HepG2 (cell line): ENCODE results near the gene SEM1. TPM values are rescaled to one million over a fixed set of nuclear protein-coding genes. Genes with fewer than 3 reads are reported as not detected.
A peak's percentile ranks its signal among the peaks of the same experiment; 100 is the strongest.

Experiments used
- ARID5B ChIP-seq: IDR thresholded peaks from 2 replicates; pipeline ENCODE4 v1.4.0; 2020; ENCODE audit warnings: mild to moderate bottlenecking, missing genetic modification reagents
- HINFP ChIP-seq: sonication (generic); formaldehyde crosslinking; IDR thresholded peaks from 2 replicates; pipeline ENCODE4 v1.4.0; 2020; ENCODE audit warnings: low read depth, mild to moderate bottlenecking, missing genetic modification reagents
- TFAP4 ChIP-seq: sonication (generic); IDR thresholded peaks from 2 replicates; pipeline ENCODE4 v1.6.1; 2016; ENCODE audit warnings: low read depth, borderline replicate concordance
- THYN1 ChIP-seq: sonication (generic); formaldehyde crosslinking; IDR thresholded peaks from 2 replicates; pipeline ENCODE4 v1.8.1; 2023; ENCODE audit warnings: low read depth, mild to moderate bottlenecking, moderate library complexity, missing genetic modification reagents, borderline replicate concordance
- ZBTB8A ChIP-seq: sonication (generic); formaldehyde crosslinking; IDR thresholded peaks from 2 replicates; pipeline ENCODE4 v1.4.0; 2020; ENCODE audit warnings: mild to moderate bottlenecking, low read depth, missing genetic modification reagents, borderline replicate concordance
- ZFP36L2 ChIP-seq: sonication (generic); formaldehyde crosslinking; IDR thresholded peaks from 2 replicates; pipeline ENCODE4 v1.4.0; 2020; ENCODE audit warnings: missing genetic modification reagents
- ZFP90 ChIP-seq: sonication (generic); formaldehyde crosslinking; IDR thresholded peaks from 2 replicates; pipeline ENCODE4 v1.8.0; 2022; ENCODE audit warnings: missing genetic modification reagents, mild to moderate bottlenecking, inconsistent platforms, borderline replicate concordance
- ZMYM4 ChIP-seq: sonication (generic); formaldehyde crosslinking; IDR thresholded peaks from 2 replicates; pipeline ENCODE4 v1.8.1; 2023; ENCODE audit warnings: mild to moderate bottlenecking, missing genetic modification reagents
- ZNF12 ChIP-seq: sonication (generic); formaldehyde crosslinking; IDR thresholded peaks from 2 replicates; pipeline ENCODE4 v1.5.0; 2020; ENCODE audit warnings: missing genetic modification reagents
- ZNF460 ChIP-seq: sonication (generic); formaldehyde crosslinking; IDR thresholded peaks from 2 replicates; pipeline ENCODE4 v1.5.1; 2020; ENCODE audit warnings: missing genetic modification reagents, mild to moderate bottlenecking, borderline replicate concordance
- ZNF512 ChIP-seq: sonication (generic); formaldehyde crosslinking; IDR thresholded peaks from 2 replicates; pipeline ENCODE4 v1.4.0; 2020; ENCODE audit warnings: mild to moderate bottlenecking, missing genetic modification reagents
- ZNF576 ChIP-seq: sonication (generic); formaldehyde crosslinking; IDR thresholded peaks from 2 replicates; pipeline ENCODE4 v1.4.0; 2020; ENCODE audit warnings: mild to moderate bottlenecking, missing genetic modification reagents
- ZSCAN5A ChIP-seq: sonication (generic); formaldehyde crosslinking; IDR thresholded peaks from 2 replicates; pipeline ENCODE4 v1.8.0; 2022; ENCODE audit warnings: mild to moderate bottlenecking, missing genetic modification reagents, borderline replicate concordance
- polyA plus RNA-seq, 8 experiments: library from polyadenylated mRNA; depleted of rRNA in 3 of 8; stranded (reverse) in 7 of 8; unstranded in 1 of 8; fragments of >200 nt; fragmentation: Illumina TruSeq in 4 of 8; extraction: Trizol in 4 of 8; gene quantifications; 2 replicates each; pipeline versions ENCODE4 v1.2.1 to v1.2.3, GENCODE V29; 2011 to 2016; ENCODE audit warnings: low read depth in 4 of 8, missing spikeins in 1 of 8, mixed read lengths in 1 of 8; ENCODE audit not compliant: insufficient read depth in 1 of 8
- total RNA-seq, 5 experiments: library from RNA; depleted of rRNA; stranded (reverse); fragments of >200 nt; fragmentation: Illumina TruSeq; extraction: Trizol; gene quantifications; 2 replicates each; pipeline ENCODE4 v1.2.3, GENCODE V29; 2016; ENCODE audit warnings: low read depth in 1 of 5

SEM1 gene
- total and polyA plus RNA-seq, 2 of the 13 experiments (the other 11 are each of a cell fraction or from before 2014, with no cell fraction given) = 40.7 to 174 TPM

- peak; percentile 76; the same call in 1 of the 2 replicates for TF ChIP-seq ARID5B (CRISPR knock-in tag)
- TF ChIP-seq ZNF12 = no peak
- no peak for TF ChIP-seq TFAP4
- no peak for TF ChIP-seq ZFP90
- TF ChIP-seq ZSCAN5A (CRISPR knock-in tag) = no peak
- TF ChIP-seq ZBTB8A (CRISPR knock-in tag) = no peak
- TF ChIP-seq THYN1 (CRISPR knock-in tag) = no peak
- TF ChIP-seq ZMYM4 (CRISPR knock-in tag) = no peak
- TF ChIP-seq ZNF576 (CRISPR knock-in tag) = no peak
- no peak for TF ChIP-seq ZFP36L2 (CRISPR knock-in tag)
- TF ChIP-seq ZNF512 = no peak
- no peak for TF ChIP-seq HINFP
- no peak for TF ChIP-seq ZNF460 (CRISPR knock-in tag)
Observed at GRCh38 chr7:96699219-96699871, 10.3 kb downstream of the SEM1 start (continued).
